GM19025 (cell line): ENCODE measurements around the gene TAF1L.
"Not testable (repeated sequence)": the region's sequence is repeated elsewhere in the genome, so short reads cannot be mapped to it uniquely, and the experiment has no call there.

Experiments used
- ATAC-seq: cut with Tn5 transposase; IDR thresholded peaks from one replicate; pipeline ENCODE4 v1.9.1; 2021; ENCODE audit warnings: mild to moderate bottlenecking, low read depth, moderate library complexity; ENCODE audit not compliant: unreplicated experiment

The TAF1L gene, protein sequence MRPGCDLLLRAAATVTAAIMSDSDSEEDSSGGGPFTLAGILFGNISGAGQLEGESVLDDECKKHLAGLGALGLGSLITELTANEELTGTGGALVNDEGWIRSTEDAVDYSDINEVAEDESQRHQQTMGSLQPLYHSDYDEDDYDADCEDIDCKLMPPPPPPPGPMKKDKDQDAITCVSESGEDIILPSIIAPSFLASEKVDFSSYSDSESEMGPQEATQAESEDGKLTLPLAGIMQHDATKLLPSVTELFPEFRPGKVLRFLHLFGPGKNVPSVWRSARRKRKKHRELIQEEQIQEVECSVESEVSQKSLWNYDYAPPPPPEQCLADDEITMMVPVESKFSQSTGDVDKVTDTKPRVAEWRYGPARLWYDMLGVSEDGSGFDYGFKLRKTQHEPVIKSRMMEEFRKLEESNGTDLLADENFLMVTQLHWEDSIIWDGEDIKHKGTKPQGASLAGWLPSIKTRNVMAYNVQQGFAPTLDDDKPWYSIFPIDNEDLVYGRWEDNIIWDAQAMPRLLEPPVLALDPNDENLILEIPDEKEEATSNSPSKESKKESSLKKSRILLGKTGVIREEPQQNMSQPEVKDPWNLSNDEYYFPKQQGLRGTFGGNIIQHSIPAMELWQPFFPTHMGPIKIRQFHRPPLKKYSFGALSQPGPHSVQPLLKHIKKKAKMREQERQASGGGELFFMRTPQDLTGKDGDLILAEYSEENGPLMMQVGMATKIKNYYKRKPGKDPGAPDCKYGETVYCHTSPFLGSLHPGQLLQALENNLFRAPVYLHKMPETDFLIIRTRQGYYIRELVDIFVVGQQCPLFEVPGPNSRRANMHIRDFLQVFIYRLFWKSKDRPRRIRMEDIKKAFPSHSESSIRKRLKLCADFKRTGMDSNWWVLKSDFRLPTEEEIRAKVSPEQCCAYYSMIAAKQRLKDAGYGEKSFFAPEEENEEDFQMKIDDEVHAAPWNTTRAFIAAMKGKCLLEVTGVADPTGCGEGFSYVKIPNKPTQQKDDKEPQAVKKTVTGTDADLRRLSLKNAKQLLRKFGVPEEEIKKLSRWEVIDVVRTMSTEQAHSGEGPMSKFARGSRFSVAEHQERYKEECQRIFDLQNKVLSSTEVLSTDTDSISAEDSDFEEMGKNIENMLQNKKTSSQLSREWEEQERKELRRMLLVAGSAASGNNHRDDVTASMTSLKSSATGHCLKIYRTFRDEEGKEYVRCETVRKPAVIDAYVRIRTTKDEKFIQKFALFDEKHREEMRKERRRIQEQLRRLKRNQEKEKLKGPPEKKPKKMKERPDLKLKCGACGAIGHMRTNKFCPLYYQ (N-terminal part only)

DNA sequence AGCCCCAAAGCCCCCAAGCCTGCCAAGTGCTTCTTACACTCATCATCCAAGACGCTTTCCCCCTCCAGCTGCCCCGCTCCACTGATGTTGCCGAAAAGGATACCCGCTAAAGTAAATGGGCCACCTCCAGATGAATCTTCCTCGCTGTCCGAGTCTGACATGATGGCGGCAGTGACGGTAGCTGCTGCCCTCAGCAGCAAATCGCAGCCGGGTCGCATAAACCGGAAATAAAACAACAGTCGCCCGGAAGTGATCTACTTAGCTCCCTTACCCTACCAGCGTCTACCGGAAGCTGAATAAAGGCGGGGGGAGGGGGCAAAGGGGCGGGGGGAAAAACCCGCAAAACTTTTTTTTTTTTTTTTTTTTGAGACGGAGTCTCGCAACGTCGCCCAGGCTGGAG is at the start of gene TAF1L:
TSS of gene TAF1L (minus strand) at position 308 of the 400 bp plus-strand sequence. CDS start at position 218, 90 bp downstream.
- ATAC-seq, result no peak

DNA sequence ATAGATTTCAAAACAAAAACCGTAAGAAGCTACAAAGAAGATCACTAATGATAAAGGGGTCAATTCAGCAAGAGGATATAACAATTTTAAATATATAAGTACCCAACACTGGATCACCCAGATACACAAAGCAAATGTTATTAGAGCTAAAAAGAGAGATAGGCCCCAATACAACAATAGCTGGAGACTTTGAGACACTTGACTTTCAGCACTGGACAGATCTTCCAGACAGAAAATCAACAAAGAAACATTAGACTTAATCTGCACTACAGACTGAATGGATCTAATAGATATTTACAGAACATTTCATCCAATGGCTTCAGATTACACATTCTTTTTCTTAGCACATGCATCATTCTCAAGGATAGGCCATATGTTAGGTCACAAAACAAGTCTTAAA is 46.3 kb upstream of the TAF1L start:
- no peak for ATAC-seq

DNA sequence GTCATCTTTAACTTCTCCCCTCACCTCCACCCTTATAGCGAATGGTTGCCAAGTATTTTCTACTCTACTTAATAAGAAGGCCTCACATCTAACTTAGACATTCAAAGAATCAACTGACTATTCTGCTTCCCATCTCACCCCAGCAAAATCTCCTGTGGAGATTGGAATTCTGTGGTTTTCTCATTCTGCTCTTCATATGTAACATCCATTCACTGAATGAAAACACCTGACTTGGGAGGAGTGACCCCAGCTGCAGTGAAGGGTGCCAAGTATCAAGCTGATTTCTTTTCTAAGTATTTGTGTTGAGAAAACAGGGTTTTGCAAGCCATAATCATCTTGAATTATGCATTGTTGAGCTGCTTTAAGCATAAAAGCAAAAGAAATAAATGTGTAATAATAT is 42.5 kb upstream of the TAF1L start:
- no peak for ATAC-seq

- no peak for ATAC-seq
Observed at GRCh38 chr9:32672469-32672868, 37.0 kb upstream of the TAF1L start.

DNA sequence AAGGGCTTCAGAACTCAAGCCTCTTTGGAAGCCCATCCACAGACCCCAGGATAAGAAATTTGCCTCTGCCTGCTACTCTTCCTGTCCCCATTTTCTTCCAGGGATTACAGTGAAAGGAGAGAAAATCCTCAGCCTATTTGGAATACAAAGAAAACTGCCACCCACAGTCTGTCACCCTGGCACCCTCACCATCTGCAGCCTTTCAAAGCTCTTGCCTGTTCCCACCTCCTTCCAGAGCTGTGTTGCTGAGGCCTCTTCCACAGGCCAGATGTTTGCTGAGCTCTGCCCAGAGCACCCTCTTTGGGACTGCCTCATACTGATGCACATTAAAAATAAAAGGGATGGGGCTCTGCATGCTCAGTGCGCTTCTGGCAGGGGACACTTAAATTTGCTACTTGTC is 35.9 kb upstream of the TAF1L start:
- no peak for ATAC-seq

DNA sequence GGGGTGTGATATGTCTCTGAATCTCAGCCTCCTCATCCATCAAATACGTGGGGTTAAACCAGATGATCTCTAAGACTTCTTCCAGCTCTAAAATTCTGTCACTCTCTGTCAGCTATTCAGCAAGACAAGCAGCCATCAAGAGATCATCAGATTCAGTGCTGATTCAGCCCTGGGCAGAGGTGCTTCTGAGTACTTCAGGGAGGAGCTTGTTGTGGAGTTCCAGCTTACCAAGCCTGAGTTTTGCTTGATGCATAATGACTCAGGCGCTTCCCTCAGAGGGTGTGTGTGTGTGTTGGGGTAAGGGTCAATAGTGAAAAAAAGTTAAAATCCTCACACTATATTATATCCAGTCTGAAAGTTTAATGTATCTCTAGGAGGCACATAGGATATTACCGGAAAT is 29.6 kb upstream of the TAF1L start:
- no peak for ATAC-seq

DNA sequence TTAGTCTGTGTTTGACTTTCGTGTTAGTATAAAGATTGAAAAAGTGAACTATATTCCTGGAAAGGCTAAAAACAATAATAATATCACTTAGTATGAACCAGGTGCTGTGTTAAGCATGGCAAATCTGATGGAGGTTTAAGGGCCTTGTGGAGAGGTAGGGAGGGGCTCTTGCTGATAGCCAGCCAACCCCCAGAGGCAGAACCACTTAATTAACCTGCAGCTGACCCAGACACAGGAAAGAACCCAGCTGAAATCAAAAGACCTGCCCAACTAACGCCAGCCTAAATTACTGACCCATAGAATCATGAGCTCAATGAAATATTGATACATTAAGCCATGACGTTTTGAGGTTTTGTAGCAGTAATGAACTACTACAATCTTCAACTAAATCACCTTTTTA is 28.3 kb upstream of the TAF1L start:
- ATAC-seq, result no peak

- no peak for ATAC-seq
Observed at GRCh38 chr9:32647671-32648070, 12.2 kb upstream of the TAF1L start.

- no peak for ATAC-seq
Observed at GRCh38 chr9:32644698-32645097, 9.2 kb upstream of the TAF1L start.

DNA sequence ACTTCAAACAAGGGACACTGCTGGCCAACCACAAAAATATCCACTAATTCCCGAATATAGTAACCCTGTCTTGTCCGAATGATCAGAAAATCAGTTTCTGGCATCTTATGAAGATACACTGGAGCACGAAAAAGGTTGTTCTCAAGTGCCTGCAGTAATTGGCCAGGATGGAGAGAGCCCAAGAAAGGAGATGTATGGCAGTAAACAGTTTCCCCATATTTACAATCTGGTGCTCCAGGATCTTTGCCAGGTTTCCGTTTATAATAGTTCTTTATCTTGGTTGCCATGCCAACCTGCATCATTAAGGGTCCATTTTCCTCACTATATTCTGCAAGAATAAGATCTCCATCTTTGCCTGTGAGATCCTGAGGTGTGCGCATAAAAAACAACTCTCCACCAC is 2.3 kb downstream of the TAF1L start:
- ATAC-seq, result not testable (repeated sequence)

- no peak for ATAC-seq
Observed at GRCh38 chr9:32631991-32632390, 3.5 kb downstream of the TAF1L start.

DNA sequence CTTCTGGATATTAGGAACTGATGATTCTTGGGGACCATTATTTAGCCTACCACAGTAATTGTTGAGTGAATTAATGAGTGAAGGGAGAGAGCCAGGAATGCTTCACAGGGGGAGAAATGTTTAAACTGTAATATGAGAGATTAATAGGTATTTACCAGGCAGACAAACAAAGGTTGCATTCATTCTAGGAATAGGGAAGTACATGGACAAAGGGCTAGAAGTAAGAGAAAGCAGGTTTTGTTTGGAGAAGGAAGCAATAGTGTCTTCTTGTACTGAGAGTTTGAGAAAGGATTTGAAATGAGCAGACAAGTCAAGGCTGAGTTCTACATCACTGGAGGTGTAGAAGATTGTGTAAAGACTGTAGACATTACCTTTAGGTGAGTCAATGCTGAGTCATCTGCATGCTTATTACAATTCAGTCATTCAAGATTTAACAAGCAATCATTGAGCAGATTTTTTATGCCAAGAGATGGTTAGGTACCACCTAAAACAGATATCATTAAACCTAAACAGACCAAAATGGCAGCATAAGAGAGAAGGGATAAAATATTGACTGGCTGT is 8.0 kb downstream of the TAF1L start:
- ATAC-seq, result no peak

DNA sequence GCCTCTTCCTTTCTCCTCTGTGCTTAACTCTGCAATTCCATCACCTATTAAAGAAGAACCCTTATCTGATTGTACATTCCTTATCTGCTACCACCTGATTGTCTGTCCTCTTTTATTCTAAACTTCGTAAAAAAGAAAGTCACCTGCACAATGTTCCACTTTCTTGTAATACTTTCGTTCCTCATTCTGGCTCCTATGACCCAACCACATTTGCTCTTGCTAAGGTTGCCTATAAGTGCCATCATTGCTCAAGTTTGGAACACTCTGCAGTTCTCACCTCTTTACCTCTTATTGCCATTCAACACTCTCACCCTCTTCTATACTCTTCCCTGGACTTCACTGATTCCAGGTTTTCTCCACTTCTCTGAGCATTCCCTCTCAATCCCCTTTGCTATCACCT is 10.1 kb downstream of the TAF1L start:
- no peak for ATAC-seq

- ATAC-seq, result no peak
Observed at GRCh38 chr9:32622948-32623347, 12.5 kb downstream of the TAF1L start.

- no peak for ATAC-seq
Observed at GRCh38 chr9:32618261-32618660, 17.2 kb downstream of the TAF1L start.

- ATAC-seq, result no peak
Observed at GRCh38 chr9:32606811-32607210, 28.7 kb downstream of the TAF1L start.

GRCh38 chr9:32603914-32604852 is 31.3 kb downstream of the TAF1L start:
- ATAC-seq, result peak; percentile 97

GRCh38 chr9:32599021-32599420 is 36.4 kb downstream of the TAF1L start:
- ATAC-seq, result not testable (repeated sequence)

DNA sequence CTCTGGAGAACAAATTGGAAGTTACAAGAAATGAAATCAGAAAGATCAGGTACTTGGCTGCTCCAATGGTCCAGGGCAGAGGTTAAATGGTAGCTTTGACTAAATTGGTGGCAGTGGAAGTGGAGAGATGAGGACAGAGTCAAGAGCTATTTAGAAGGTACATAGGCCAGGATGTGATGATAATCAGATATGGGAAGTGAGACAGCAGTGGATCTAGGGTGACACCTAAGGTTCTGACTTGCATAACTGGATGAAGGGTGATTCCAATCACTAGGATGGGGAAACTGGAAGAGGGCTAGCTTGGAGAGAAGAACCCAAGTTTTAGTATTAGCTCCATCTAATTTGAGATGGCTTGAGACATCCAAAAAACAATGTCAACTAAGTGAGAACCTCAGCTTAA is 38.5 kb downstream of the TAF1L start:
- no peak for ATAC-seq
